Measurements from ENCODE around the gene APLP2. TPM values are rescaled to one million over a fixed set of nuclear protein-coding genes. Genes with fewer than 3 reads are reported as not detected.
A peak's percentile ranks its signal among the peaks of the same experiment; 100 is the strongest.

The APLP2 gene
- total RNA-seq, 1 donor from 2014 or later: 285 TPM

- ATAC-seq (peak; percentile 64), DNase-seq (ENCODE audit: missing footprints) (no peak)
- intact Hi-C loops (cut with DNase I): no loop called here
Measured at GRCh38 chr11:130051082-130051481, 18.6 kb upstream of the APLP2 start.

DNA sequence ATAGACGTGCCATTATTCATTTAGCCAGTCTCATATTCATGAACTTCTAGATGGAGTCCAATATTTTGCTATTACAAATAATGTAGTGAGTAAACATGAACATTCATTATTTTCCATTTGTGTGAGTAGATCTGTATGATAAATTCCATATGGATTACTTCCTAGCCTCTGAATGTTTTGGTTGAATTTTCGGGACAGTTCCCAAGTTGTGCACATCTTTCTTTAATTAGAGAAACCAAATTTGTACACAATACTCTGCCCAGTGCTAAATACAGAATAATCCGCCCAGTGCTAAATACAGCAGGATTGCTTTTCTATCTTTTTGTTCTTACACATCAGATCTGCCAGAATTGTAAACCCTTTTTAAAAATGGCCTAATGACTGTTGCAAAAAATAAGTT, 17.1 kb upstream of the APLP2 start:
- intact Hi-C loops (cut with DNase I): no loop called here
- DNase-seq (ENCODE audit: missing footprints) (no peak), ATAC-seq (no peak)

- intact Hi-C loops (cut with DNase I): no loop called here
- no peak for ATAC-seq
- DNase-seq (ENCODE audit: missing footprints): no peak
Measured at GRCh38 chr11:130054966-130055365, 14.7 kb upstream of the APLP2 start.

DNA sequence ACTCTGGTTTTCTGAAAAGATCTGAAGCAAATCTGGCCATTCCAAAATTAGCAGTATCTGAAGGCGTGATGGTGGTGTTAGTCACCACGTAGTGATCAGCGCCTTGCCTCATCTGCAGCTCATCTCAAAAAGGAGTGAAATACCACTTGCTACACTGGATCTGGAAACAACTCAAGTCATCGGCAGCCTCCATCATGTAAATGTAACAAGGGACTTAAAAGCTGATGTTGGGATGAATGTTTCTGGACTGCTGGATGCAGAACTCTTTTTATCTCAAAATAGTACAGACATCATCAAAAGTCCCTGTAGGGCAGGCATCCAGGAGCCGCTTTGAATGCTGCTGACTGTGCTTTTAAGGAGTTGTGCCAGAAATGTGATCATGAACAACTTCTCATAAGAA, 14.1 kb upstream of the APLP2 start:
- no peak for ATAC-seq
- intact Hi-C loops (cut with DNase I): no loop called here
- no peak for DNase-seq (ENCODE audit: missing footprints)

GRCh38 chr11:130061017-130061416, 8.7 kb upstream of the APLP2 start:
- intact Hi-C loops (cut with DNase I): no loop called here
- DNase-seq (ENCODE audit: missing footprints) (no peak), ATAC-seq (no peak)

GRCh38 chr11:130062026-130062425, 7.7 kb upstream of the APLP2 start:
- DNase-seq (ENCODE audit: missing footprints) (no peak), ATAC-seq (no peak)
- intact Hi-C loops (cut with DNase I): no loop called here

- intact Hi-C loops (cut with DNase I): no loop called here
- DNase-seq (ENCODE audit: missing footprints) (no peak), ATAC-seq (no peak)
Measured at GRCh38 chr11:130063451-130063850, 6.2 kb upstream of the APLP2 start.

DNA sequence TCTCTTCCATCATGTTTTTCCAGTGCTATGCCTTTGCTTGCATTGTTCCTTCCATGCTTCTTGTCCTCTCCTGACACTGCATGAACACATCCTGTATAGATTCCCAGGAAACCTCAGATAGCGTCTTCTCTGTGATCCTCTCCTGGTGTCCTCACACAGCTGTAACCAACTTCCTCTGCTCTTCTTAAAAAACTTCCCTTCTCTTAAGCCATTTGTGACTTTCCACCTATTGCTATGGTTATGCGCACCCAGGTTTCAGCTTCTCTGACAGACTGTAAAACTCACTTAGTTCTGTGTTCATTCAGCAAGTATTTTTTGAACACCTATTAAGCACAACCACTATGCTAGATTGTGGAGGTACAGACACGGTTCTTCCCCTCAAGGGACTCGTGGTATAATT, 5.1 kb upstream of the APLP2 start:
- no peak for ATAC-seq
- intact Hi-C loops (cut with DNase I): no loop called here
- no peak for DNase-seq (ENCODE audit: missing footprints)

DNA sequence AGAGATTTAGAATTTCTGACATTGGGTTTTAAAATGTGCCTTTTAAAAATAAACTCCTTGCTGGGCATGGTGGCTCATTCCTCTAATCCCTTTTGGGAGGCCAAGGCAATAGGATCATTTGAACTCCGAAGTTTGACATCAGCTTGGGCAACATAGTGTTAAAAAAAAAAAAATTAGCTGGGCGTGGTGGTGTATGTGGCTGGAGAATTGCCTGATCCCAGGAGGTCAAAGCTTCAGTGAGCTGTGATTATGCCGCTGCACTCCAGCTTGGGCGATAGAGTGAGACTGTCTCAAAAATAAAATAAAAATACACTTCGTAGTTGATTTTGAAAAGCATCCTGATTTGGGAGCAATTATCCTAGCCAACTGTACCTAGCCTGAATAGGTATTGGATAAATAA, 3.4 kb upstream of the APLP2 start:
- intact Hi-C loops (cut with DNase I): loop anchor here (5.0 kb wide), 1 partner anchor 169 kb away; the partner anchor contains the start of gene NFRKB
- no peak for DNase-seq (ENCODE audit: missing footprints)
- ATAC-seq: no peak

GRCh38 chr11:130068546-130068985, 1.1 kb upstream of the APLP2 start:
- no peak for DNase-seq (ENCODE audit: missing footprints)
- ATAC-seq: no peak
- intact Hi-C loops (cut with DNase I): loop anchor here (2.0 to 5.0 kb wide), 2 partner anchors 54 to 171 kb away; partner anchors contain the start of gene NFRKB

- ATAC-seq (peak; percentile 81), DNase-seq (ENCODE audit: missing footprints) (peak; percentile 91)
- intact Hi-C loops (cut with DNase I): loop anchor here (1.0 to 5.0 kb wide), 3 partner anchors 54 to 172 kb away; partner anchors contain the start of genes NFRKB and PRDM10
Measured at GRCh38 chr11:130068986-130069658, 572 bp upstream of the APLP2 start.

DNA sequence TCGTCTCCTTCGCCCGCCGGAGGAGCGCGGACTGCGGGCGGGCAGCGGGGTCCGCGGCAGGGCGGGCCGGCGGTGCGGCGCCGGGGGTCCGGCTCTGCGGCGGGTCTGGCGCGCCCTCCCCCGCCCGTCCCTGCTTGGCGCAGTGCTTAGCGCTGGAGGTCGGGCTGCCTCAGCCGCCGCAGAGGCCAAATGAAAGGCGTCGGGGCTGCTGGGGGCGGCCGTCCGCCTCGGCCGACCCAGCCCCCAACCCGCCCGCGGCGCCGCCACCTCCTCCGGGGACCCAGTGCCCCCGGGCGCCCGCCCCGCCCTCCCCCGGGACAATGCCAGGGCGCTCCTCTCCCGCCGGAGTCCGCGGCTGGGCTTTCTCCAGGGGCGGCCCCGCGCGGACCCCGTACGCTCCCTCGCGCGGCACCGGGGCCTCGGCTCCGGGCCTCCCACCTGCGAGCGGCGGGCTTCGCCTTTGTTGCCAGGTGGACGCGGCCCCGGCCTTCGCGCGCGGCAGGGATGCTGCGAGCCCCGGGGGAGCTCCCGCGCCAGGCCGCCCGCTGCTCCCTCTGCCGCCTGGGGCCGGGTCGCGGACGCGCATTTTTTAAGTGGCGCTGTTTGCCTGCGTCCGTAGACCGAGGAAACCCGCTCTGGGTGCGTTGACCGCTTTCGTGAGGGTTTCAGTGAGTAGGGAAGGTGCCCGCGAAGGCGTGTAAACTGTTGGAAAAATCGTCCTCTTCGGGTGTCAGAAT, 583 bp downstream of the APLP2 start:
- peak; percentile 1 for ATAC-seq
- intact Hi-C loops (cut with DNase I): no loop called here

GRCh38 chr11:130070846-130071200, 1.1 kb downstream of the APLP2 start:
- ATAC-seq: no peak
- no peak for DNase-seq (ENCODE audit: missing footprints)
- intact Hi-C loops (cut with DNase I): no loop called here

More for the DNA sequence above, 583 bp downstream of the APLP2 start:
- peak; percentile 75 for DNase-seq (ENCODE audit: missing footprints)

GRCh38 chr11:130071211-130071712, 1.6 kb downstream of the APLP2 start:
- no peak for ATAC-seq
- DNase-seq (ENCODE audit: missing footprints): no peak

GRCh38 chr11:130074736-130075135, 5.0 kb downstream of the APLP2 start:
- ATAC-seq (no peak), DNase-seq (ENCODE audit: missing footprints) (no peak)
- intact Hi-C loops (cut with DNase I): no loop called here

More at GRCh38 chr11:130071211-130071712, 1.6 kb downstream of the APLP2 start:
- intact Hi-C loops (cut with DNase I): no loop called here

GRCh38 chr11:130076778-130077481, 7.2 kb downstream of the APLP2 start:
- DNase-seq (ENCODE audit: missing footprints): no peak
- intact Hi-C loops (cut with DNase I): no loop called here
- ATAC-seq: no peak

GRCh38 chr11:130077671-130078070, 8.0 kb downstream of the APLP2 start:
- intact Hi-C loops (cut with DNase I): no loop called here
- ATAC-seq (no peak), DNase-seq (ENCODE audit: missing footprints) (no peak)

DNA sequence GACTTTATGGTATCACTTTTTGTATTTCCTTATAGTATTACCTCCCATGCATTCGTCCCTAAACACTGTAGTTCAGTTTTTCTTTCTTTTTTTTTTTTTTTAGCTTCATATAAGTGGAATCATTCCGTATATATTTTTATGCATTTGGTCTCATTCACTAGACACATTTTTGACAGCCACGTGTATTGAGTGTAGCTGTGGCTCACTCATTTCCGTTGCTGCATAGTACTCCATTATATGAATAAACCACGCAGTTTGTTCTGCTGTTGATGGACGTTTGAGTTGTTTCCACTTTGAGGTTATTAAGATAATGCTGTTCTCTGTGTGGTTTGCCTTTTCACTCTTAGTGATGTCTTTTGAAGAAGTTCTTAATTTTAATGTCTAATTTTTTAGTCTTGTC, 8.4 kb downstream of the APLP2 start:
- DNase-seq (ENCODE audit: missing footprints): no peak

DNA sequence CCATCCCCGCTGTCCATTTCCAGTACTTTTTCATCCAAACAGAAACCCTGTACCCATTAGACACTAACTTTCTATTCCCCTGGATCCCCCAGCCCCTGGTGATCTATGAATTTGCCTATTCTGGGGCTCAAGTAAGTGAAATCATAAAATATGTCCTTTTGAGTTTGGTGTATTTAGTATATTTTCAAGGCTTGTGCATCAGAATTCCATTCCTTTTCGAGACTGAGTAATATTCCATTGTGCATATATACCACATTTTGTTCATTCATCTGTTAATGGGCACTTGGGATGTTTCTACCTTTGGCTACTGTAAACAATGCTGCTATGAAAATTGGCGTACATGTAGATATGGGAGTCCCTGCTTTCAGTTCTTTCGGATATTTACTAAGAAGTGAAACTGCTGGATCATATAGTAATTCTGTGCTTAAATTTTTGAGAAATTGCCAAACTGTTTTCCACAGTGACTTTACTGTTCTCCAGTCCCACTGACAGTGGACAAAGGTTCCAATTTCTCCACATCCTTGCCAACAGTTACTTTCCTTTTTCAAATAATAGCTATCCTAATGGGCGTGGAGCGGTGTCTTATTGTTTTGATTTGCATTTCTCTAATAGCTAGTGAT, 16.1 kb downstream of the APLP2 start:
- intact Hi-C loops (cut with DNase I): no loop called here

More for the DNA sequence above, 8.4 kb downstream of the APLP2 start:
- ATAC-seq: no peak
- intact Hi-C loops (cut with DNase I): no loop called here

More for the DNA sequence above, 16.1 kb downstream of the APLP2 start:
- DNase-seq (ENCODE audit: missing footprints): no peak
- ATAC-seq: no peak

All from Right ventricle myocardium inferior (tissue), 1 donor.